T-helper 17 cell (primary cell): Measurements from ENCODE around the gene PPARG. TPM values are rescaled to one million over a fixed set of nuclear protein-coding genes. Genes with fewer than 3 reads are reported as not detected.

Source experiments
- ATAC-seq: fragments of 150-1000 bp; cut with Tn5 transposase; 2 replicates; pipeline ENCODE4 v1.10.0; 2021; ENCODE audit warnings: mild to moderate bottlenecking, moderate library complexity
- DNase-seq, 3 donors: peaks; one replicate each; pipeline versions ENCODE4 v3.0.0 to v3.0.0-alpha.2; 2020 to 2021
- H3K9me3 ChIP-seq: one replicate; pipeline ENCODE4 v1.7.0; 2013; ENCODE audit warnings: low read length, mild to moderate bottlenecking; ENCODE audit not compliant: control insufficient read depth, poor library complexity, severe bottlenecking
- H3K27ac Mint-ChIP-seq: one replicate; pipeline ENCODE4 v1.8.0; 2022; ENCODE audit warnings: mild to moderate bottlenecking, moderate library complexity, mixed read lengths
- H3K27me3 Mint-ChIP-seq: one replicate; pipeline ENCODE4 v1.8.0; 2022; ENCODE audit warnings: mixed read lengths
- H3K36me3 Mint-ChIP-seq: one replicate; pipeline ENCODE4 v1.8.0; 2022; ENCODE audit warnings: low read depth, mixed read lengths
- H3K4me1 Mint-ChIP-seq: one replicate; pipeline ENCODE4 v1.8.0; 2022; ENCODE audit warnings: mild to moderate bottlenecking, mixed read lengths
- H3K4me3 Mint-ChIP-seq: one replicate; pipeline ENCODE4 v1.8.0; 2022; ENCODE audit warnings: mild to moderate bottlenecking, moderate library complexity, mixed read lengths
- total RNA-seq, 4 donors: library from RNA in 2 of 4; stranded (reverse) in 2 of 4; gene quantifications; one replicate each; pipeline ENCODE4 v1.2.3 and lab custom pipeline; 2022 to 2026

The PPARG gene
- total RNA-seq, 2 donors from 2014 or later = 1.1 to 1.2 TPM

DNA sequence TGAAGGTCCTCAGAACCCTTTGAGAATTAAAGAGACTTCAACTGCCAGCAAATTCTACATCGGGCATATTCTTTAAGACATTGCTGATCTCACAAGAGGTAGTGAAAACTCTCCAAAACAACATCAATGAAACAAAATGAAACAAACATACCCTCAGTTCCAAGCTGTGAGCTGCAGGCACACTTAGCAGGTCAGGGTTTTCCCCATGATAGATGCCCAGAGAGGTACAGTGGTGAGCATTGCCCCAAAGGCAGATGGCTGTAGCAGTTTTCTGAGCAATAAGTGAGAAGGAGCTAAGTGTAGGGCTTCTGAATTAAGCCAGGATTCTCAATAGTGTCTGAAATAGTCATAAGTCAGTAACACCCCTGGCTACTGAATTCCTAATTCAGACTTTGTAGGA is 99.3 kb downstream of the PPARG start:
- no peak for DNase-seq
- no peaks in the 10 kb centered on the region for H3K9me3 ChIP-seq
- Mint-ChIP-seq H3K27me3 (no peaks in the 10 kb centered on the region), H3K4me3 (no peak overlapping the region), H3K4me1 (peaks cover 3% of the 10 kb centered on the region), H3K27ac (no peak overlapping the region), H3K36me3 (peaks cover 3% of the 10 kb centered on the region)
- ATAC-seq = no peak

DNA sequence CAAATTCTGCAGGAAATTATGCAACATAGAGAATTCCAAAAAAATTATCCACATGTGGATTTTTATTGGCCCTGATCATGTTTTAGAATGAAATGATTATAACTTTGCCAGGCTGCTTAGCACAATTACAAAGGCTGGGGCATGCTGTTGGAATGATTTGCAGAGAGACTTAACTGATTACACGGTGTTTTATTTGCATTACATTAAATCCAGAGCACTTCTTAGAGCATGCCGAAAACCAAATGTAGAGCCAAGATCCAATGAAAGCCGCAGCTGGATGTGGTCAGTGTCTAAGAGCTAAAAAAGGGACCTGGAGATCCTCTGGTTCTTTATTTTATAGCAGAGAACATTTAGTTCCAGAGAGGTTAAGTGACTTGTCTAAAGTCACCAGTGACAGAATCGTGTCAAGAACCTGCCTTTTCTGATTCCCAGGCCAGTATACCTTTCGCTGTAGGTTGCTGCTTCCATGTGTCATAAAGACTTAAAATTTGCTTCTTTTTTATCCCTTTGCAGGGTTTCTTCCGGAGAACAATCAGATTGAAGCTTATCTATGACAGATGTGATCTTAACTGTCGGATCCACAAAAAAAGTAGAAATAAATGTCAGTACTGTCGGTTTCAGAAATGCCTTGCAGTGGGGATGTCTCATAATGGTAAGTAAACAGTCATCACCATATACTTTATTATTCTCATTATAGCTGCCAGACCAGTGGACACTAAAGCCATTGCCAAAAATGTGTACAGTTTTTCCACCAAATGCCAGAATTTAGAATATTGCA is 103.4 kb downstream of the PPARG start:
- H3K27me3 Mint-ChIP-seq = no peaks in the 10 kb centered on the region
- no peak for ATAC-seq
- H3K36me3 Mint-ChIP-seq = peaks cover 3% of the 10 kb centered on the region
- H3K9me3 ChIP-seq = no peaks in the 10 kb centered on the region
- DNase-seq = no peak
- no peak overlapping the region for H3K4me3 Mint-ChIP-seq
- no peak overlapping the region for H3K27ac Mint-ChIP-seq
- peaks cover 7% of the 10 kb centered on the region for H3K4me1 Mint-ChIP-seq

DNA sequence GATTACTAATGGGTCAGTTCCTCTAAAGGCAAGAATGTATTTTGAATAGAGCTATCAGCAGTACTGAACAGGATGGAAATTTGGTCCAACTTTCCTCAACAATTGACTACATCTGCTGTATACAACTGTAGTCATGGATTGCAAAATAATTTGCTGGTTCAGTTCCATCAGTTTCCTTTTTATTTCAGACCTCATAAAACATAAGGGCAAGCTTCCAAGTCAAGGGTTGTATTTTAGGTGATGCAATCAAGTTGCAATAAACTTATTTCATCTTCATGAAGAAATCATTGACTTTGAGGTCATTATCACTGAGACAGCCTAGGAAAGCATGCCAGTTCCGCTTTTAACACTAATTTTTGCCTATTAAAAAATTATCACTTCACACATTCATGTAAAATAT is 105.0 kb downstream of the PPARG start:
- Mint-ChIP-seq H3K4me3 (no peak overlapping the region), H3K27ac (no peak overlapping the region), H3K27me3 (peaks cover 8% of the 10 kb centered on the region), H3K36me3 (peaks cover 3% of the 10 kb centered on the region), H3K4me1 (peaks cover 10% of the 10 kb centered on the region)
- no peaks in the 10 kb centered on the region for H3K9me3 ChIP-seq
- ATAC-seq = no peak
- DNase-seq = no peak

DNA sequence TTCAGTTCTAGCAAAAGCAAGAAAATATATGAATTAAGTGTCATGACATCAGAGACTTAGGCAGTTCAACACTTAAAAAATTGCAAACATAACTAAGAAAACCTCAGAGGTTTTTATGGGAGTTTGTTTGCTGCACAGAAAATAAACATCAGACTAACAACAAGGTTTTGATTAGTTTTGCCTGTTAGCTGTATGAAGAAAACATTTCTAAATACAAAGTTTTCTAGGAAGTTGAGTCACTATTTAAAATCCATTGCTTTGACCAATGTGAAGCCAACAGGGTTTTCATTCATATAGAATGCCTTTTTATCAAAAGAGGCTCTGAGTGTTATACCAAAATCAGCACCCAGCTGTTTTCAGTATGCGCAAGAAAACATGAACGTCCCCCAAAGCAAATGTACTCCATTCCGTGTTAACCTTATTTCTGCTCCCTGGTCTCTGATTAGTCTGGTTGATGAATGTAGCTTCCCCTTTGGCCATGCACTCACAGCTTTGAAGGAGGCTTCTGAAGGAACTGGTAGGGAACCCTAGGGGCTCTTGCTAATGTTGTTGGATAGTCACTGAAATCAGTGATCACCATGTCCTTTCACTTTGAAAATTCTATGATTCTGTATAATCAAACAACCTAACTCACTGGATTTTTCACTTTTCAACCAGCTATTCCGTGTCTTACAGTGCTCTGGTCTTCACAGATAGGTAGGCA is 105.8 kb downstream of the PPARG start:
- H3K9me3 ChIP-seq = no peaks in the 10 kb centered on the region
- Mint-ChIP-seq H3K4me3 (peak overlapping the region; percentile 81), H3K27ac (peak overlapping the region; percentile 45), H3K27me3 (peaks cover 8% of the 10 kb centered on the region), H3K36me3 (no peaks in the 10 kb centered on the region), H3K4me1 (peaks cover 10% of the 10 kb centered on the region)
- ATAC-seq (peak; percentile 23), DNase-seq (no peak)

DNA sequence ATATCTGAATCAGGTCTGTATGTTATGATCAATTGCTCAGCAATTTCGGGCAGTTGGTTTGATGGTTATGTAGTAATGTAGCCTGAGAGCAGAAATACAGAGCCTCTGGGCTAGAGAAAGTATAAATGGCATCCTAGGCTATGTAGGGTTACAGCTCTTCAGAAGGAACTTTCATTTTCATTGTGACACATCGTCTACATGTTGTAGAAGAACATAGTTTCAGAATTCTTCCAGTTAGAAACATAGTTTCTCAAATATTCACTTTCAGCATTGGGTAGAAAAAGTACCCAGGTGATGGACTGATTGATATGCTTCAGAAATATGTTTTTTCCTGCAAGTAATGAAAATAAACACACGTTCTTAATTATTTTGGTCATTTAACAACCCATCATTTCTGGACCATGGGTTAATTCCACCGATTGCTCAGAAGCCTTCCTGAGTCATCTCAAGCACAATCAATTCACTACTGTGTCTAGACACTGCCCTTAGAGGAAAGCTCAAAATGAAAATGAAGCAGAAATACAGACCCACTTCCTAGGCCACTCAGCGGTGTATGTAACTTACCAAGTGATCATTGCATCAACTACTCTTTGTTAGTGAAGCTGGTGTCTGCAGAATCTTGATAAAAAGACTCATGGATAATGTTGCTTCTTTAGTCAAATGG is 106.6 kb downstream of the PPARG start:
- H3K4me1 Mint-ChIP-seq = peaks cover 10% of the 10 kb centered on the region
- H3K4me3 Mint-ChIP-seq = peak overlapping the region; percentile 81
- peak overlapping the region; percentile 45 for H3K27ac Mint-ChIP-seq
- ATAC-seq (peak; percentile 74), DNase-seq (no peak)
- no peaks in the 10 kb centered on the region for H3K9me3 ChIP-seq
- H3K36me3 Mint-ChIP-seq = no peaks in the 10 kb centered on the region
- peaks cover 8% of the 10 kb centered on the region for H3K27me3 Mint-ChIP-seq

DNA sequence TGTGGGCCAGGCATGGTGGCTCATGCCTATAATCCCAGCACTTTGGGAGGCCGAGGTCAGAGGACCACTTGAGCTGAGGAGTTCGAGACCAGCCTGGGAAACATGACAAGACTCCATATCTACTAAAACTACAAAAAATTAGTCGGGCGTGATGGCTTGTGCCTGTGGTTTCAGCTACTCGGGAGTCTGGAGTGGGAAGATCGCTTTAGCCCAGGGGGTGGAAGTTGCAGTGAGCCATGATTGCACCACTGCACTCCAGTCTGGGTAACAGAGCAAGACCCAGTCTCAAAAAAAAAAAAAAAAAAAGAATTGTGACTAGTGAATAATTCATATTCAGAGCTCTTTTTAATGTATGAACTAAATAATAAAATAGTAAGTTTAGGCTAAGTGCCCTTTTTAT is 107.6 kb downstream of the PPARG start:
- Mint-ChIP-seq H3K27ac (no peak overlapping the region), H3K27me3 (peaks cover 14% of the 10 kb centered on the region), H3K36me3 (no peaks in the 10 kb centered on the region), H3K4me1 (peaks cover 10% of the 10 kb centered on the region), H3K4me3 (no peak overlapping the region)
- DNase-seq (no peak), ATAC-seq (no peak)
- no peaks in the 10 kb centered on the region for H3K9me3 ChIP-seq

DNA sequence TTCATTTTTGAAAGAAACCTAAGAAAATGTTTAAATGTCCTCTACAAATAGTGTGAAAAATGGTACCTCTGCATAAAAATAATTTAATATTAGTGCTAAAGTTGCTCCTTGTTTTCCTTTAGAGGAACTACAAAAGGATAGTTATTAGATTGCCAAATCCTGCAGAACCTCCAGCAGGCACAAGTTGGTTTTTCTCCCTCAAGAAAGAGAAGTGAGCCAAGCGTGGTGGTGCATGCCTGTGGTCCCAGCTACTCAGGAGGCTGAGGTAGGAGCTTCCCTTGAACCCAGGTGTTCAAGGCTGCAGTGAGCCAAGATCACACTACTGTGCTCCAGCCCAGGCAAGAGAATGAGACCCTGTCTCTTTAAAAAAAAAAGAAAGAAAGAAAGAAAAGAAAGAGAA is 110.4 kb downstream of the PPARG start:
- Mint-ChIP-seq H3K36me3 (no peaks in the 10 kb centered on the region), H3K27me3 (peaks cover 14% of the 10 kb centered on the region), H3K4me3 (no peak overlapping the region), H3K4me1 (peaks cover 10% of the 10 kb centered on the region), H3K27ac (no peak overlapping the region)
- DNase-seq = no peak
- no peak for ATAC-seq
- H3K9me3 ChIP-seq = no peaks in the 10 kb centered on the region

DNA sequence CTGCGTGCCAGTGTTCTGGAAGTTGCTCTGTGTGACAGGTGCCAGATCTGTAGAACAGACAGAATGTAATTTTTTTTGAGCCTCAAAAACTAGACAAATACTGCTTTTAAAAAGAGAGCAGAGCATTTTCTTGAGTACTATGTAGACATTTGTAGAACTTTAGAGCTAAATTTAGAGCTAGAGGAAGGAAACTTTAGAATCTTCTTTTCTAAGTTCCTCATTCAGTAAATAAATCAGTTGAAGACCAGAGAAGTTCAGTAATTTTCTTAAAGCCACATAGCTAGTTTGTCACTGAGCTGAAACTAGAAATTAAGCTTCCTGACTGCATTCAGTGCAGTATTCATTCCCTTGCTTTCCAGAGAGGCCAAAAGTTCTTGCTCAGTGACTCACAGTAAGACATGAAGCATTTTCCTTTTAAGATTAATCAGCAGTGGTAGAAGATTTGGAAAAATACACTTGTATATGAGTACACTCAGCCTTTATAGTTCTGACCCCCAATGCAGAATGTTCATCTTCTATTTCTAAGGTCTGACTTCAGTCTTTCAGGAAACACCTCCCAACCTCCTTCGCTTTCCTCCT is 111.8 kb downstream of the PPARG start:
- no peak for DNase-seq
- H3K36me3 Mint-ChIP-seq = no peaks in the 10 kb centered on the region
- H3K27me3 Mint-ChIP-seq = peaks cover 14% of the 10 kb centered on the region
- H3K27ac Mint-ChIP-seq = no peak overlapping the region
- no peak overlapping the region for H3K4me3 Mint-ChIP-seq
- H3K4me1 Mint-ChIP-seq = peaks cover 6% of the 10 kb centered on the region
- ATAC-seq = no peak
- H3K9me3 ChIP-seq = no peaks in the 10 kb centered on the region

DNA sequence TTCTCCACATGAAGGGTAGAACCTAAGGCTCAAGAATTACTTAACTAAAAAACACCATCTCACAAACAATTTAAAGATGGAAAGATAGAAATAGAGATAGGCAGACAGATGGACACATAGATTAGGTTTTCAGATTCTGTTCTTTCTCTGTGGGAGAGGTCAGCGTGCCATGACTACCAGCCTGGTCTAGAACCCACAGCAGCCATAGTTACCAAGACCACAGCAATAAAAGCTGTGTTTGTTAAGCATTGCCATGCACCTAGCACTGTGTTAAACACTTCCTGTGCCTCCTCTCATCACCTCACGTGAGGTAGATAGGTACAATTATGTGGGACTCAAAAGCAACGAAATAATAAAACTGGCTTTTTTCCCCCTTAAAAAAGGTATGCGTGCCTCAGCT is 112.3 kb downstream of the PPARG start:
- Mint-ChIP-seq H3K27ac (no peak overlapping the region), H3K27me3 (peaks cover 14% of the 10 kb centered on the region), H3K4me1 (peaks cover 5% of the 10 kb centered on the region), H3K4me3 (no peak overlapping the region), H3K36me3 (no peaks in the 10 kb centered on the region)
- ATAC-seq (no peak), DNase-seq (no peak)
- H3K9me3 ChIP-seq = no peaks in the 10 kb centered on the region

DNA sequence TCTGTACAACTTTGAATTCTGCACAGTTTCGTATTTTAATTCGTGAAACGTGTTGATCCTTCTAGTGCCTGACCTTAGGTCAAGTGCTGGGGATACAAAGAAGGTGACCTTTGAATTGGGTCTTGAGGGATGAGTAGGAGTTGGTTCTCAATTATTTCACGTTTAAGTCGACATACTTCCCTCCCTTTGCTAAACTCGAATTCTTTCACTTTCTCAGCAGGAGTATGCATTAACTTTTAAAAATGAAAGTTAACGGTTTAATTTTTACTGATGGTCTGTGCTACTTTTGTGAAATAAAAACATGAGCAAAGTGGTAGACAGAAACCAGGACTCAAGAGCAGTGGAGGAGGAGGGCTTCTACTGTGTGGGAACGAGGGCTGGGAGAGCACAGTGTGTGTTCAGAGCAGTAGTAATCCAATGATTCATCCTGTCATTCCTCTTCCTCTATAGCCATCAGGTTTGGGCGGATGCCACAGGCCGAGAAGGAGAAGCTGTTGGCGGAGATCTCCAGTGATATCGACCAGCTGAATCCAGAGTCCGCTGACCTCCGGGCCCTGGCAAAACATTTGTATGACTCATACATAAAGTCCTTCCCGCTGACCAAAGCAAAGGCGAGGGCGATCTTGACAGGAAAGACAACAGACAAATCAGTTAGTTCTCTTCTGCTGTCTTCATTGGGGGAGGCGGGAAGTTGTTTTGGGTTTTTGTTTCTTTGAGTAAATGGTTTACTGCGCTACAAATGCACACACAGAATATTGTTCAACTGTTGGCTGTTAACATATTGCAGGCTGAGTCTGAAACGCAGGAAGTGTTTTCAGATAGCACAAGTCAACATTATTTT is 116.8 kb downstream of the PPARG start:
- DNase-seq (no peak), ATAC-seq (no peak)
- no peak overlapping the region for H3K27ac Mint-ChIP-seq
- no peaks in the 10 kb centered on the region for H3K9me3 ChIP-seq
- H3K4me3 Mint-ChIP-seq = no peak overlapping the region
- H3K27me3 Mint-ChIP-seq = peaks cover 5% of the 10 kb centered on the region
- peaks cover 2% of the 10 kb centered on the region for H3K4me1 Mint-ChIP-seq
- no peaks in the 10 kb centered on the region for H3K36me3 Mint-ChIP-seq

DNA sequence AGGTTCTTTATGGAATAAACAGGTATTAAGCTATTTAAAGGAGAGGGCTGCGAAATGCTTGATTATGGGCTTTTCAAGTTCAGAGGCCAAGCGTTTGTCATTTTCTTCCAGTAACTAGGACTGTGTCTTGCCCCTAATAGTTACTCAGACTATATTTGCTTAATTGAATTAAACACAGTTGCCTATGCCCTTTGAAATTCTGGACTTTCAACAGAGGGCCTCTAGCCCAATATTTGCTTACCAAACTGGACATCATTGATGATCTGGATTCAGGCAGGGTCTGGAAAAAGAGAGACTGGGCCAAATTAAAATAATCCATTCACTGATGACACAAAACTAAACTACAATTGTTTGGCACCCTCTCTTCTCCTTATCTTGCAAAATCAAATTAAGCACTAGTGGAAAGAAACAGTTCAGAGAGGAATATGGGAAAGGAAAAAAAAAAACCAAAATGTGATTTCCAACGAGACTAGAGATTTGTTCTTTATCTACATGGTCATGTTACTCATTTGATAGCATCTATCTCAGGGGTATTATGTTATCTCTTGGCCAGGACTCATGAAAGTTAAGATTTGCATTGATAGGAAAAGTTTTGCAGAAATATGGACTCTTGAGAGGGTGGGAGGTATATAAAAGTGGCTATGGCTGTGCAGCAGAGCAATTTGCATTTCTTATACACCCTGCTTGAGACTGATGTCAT is 120.3 kb downstream of the PPARG start:
- no peak overlapping the region for H3K4me3 Mint-ChIP-seq
- no peaks in the 10 kb centered on the region for H3K27me3 Mint-ChIP-seq
- no peak for DNase-seq
- no peaks in the 10 kb centered on the region for H3K36me3 Mint-ChIP-seq
- H3K4me1 Mint-ChIP-seq = peaks cover 2% of the 10 kb centered on the region
- H3K9me3 ChIP-seq = no peaks in the 10 kb centered on the region
- H3K27ac Mint-ChIP-seq = no peak overlapping the region
- no peak for ATAC-seq
